GM23338 (cell line): Measurements from ENCODE around the gene KHK. TPM values are rescaled to one million over a fixed set of nuclear protein-coding genes. Genes with fewer than 3 reads are reported as not detected.
A peak's percentile ranks its signal among the peaks of the same experiment; 100 is the strongest.

Experiments used
- ATAC-seq: fragments of 200-7000 bp; cut with Tn5 transposase; 3 replicates; pipeline ENCODE4 v1.9.1; 2020
- DNase-seq: peaks from one replicate; pipeline ENCODE4 v3.0.0-alpha.2; 2015; ENCODE audit warnings: low spot score
- H2AFZ ChIP-seq: fragments of 200-600 bp; sonication (generic); 2 replicates; pipeline ENCODE4 v1.8.0; 2016; ENCODE audit warnings: antibody characterized with exemption, mild to moderate bottlenecking, moderate library complexity
- H3F3A ChIP-seq: fragments of 200-600 bp; sonication (generic); replicated peaks from 2 replicates; pipeline ENCODE4 v1.8.0; 2017; ENCODE audit warnings: antibody characterized with exemption, mixed run types, low read depth
- H3K27ac ChIP-seq: fragments of 200-600 bp; sonication (generic); 2 replicates; pipeline ENCODE4 v1.6.1; 2016; ENCODE audit warnings: low read depth
- H3K27me3 ChIP-seq: fragments of 200-600 bp; sonication (generic); 2 replicates; pipeline ENCODE4 v1.8.0; 2016; ENCODE audit warnings: mild to moderate bottlenecking, mixed run types, moderate library complexity; ENCODE audit not compliant: insufficient read depth
- H3K36me3 ChIP-seq: fragments of 200-600 bp; sonication (generic); 2 replicates; pipeline ENCODE4 v1.8.0; 2016; ENCODE audit warnings: mild to moderate bottlenecking; ENCODE audit not compliant: insufficient read depth
- H3K4me1 ChIP-seq: fragments of 200-600 bp; sonication (generic); 2 replicates; pipeline ENCODE4 v1.8.0; 2016; ENCODE audit warnings: mild to moderate bottlenecking, moderate library complexity; ENCODE audit not compliant: insufficient read depth
- H3K4me2 ChIP-seq: fragments of 200-600 bp; sonication (generic); 2 replicates; pipeline ENCODE4 v1.7.1; 2017; ENCODE audit warnings: mixed run types
- H3K4me3 ChIP-seq: fragments of 200-600 bp; sonication (generic); 2 replicates; pipeline ENCODE4 v1.6.1; 2016; ENCODE audit warnings: mixed run types
- H3K79me2 ChIP-seq: fragments of 200-600 bp; sonication (generic); replicated peaks from 2 replicates; pipeline ENCODE4 v1.8.0; 2017; ENCODE audit warnings: mild to moderate bottlenecking; ENCODE audit not compliant: insufficient read depth
- H3K9me2 ChIP-seq: fragments of 200-600 bp; sonication (generic); 2 replicates; pipeline ENCODE4 v1.8.0; 2017; ENCODE audit not compliant: insufficient read depth
- H4K20me1 ChIP-seq: fragments of 200-600 bp; sonication (generic); replicated peaks from 2 replicates; pipeline ENCODE4 v1.8.0; 2017; ENCODE audit warnings: mild to moderate bottlenecking; ENCODE audit not compliant: insufficient read depth
- H3K27ac Mint-ChIP-seq: 2 replicates; pipeline ENCODE4 v1.8.0; 2020; ENCODE audit warnings: inconsistent platforms, mild to moderate bottlenecking, moderate library complexity, mixed read lengths
- H3K27me3 Mint-ChIP-seq: 3 replicates; pipeline ENCODE4 v1.8.0; 2022; ENCODE audit warnings: low read depth, mild to moderate bottlenecking, moderate library complexity, mixed read lengths, inconsistent platforms; ENCODE audit not compliant: insufficient read depth, poor library complexity
- H3K36me3 Mint-ChIP-seq: 3 replicates; pipeline ENCODE4 v1.8.0; 2021; ENCODE audit warnings: low read depth, mild to moderate bottlenecking, inconsistent platforms, moderate library complexity, mixed read lengths
- H3K4me1 Mint-ChIP-seq: 3 replicates; pipeline ENCODE4 v1.8.0; 2020; ENCODE audit warnings: mild to moderate bottlenecking, inconsistent platforms, mixed read lengths
- H3K4me3 Mint-ChIP-seq: 3 replicates; pipeline ENCODE4 v1.8.0; 2021; ENCODE audit warnings: moderate library complexity, mild to moderate bottlenecking, inconsistent platforms, mixed read lengths
- H3K9me3 Mint-ChIP-seq: 3 replicates; pipeline ENCODE4 v1.8.0; 2020; ENCODE audit warnings: moderate library complexity, mild to moderate bottlenecking, inconsistent platforms, mixed read lengths
- CREB1 ChIP-seq: fragments of 250-450 bp; sonication (Bioruptor Pico); IDR thresholded peaks from 2 replicates; pipeline ENCODE4 v1.5.0; 2020; ENCODE audit warnings: low read depth, mild to moderate bottlenecking, moderate library complexity
- EZH2 ChIP-seq: fragments of 200-600 bp; sonication (generic); IDR thresholded peaks from one replicate; pipeline ENCODE4 v1.8.0; 2017; ENCODE audit warnings: antibody characterized with exemption, mild to moderate bottlenecking, low read depth; ENCODE audit not compliant: unreplicated experiment
- EZH2phosphoT487 ChIP-seq: fragments of 200-600 bp; sonication (generic); IDR thresholded peaks from one replicate; pipeline ENCODE4 v1.8.1; 2018; ENCODE audit warnings: antibody characterized with exemption; ENCODE audit not compliant: unreplicated experiment
- NANOG ChIP-seq: IDR thresholded peaks from 2 replicates; pipeline ENCODE4 v1.6.1; 2016; ENCODE audit warnings: antibody characterized with exemption, borderline replicate concordance
- POLR2AphosphoS5 ChIP-seq: IDR thresholded peaks from 2 replicates; pipeline ENCODE4 v1.6.1; 2016; ENCODE audit warnings: antibody characterized with exemption, low read depth
- STAT1 ChIP-seq: IDR thresholded peaks from one replicate; pipeline ENCODE4 v1.6.1; 2016; ENCODE audit warnings: antibody characterized with exemption; ENCODE audit not compliant: unreplicated experiment
- ZNF114 ChIP-seq: fragments of 250-450 bp; sonication (Bioruptor Pico); IDR thresholded peaks from 2 replicates; pipeline ENCODE4 v1.5.0; 2020; ENCODE audit warnings: mild to moderate bottlenecking, moderate library complexity
- ZNF331 ChIP-seq: fragments of 250-450 bp; sonication (Bioruptor Pico); IDR thresholded peaks from 2 replicates; pipeline ENCODE4 v1.5.0; 2020; ENCODE audit warnings: low read depth, mild to moderate bottlenecking, moderate library complexity
- polyA plus RNA-seq: library from polyadenylated mRNA; unstranded; fragments of >200 nt; fragmentation: Nextera tagmentation; extraction: Ambion mirVana; gene quantifications from 2 replicates; pipeline ENCODE4 v1.2.1, GENCODE V29; 2016
- total RNA-seq: library from RNA; depleted of rRNA; stranded (reverse); fragments of >200 nt; shearing (Covaris generic); gene quantifications from 2 replicates; pipeline ENCODE4 v1.2.3, GENCODE V29; 2014
- TF ChIP-seq, protein P1 (sequence below): fragments of 250-450 bp; sonication (Bioruptor Pico); IDR thresholded peaks from 2 replicates; pipeline ENCODE4 v1.5.0; 2020; ENCODE audit warnings: mild to moderate bottlenecking, moderate library complexity

The KHK gene
- total and polyA plus RNA-seq, 2 experiments from 2014 or later, result 9.7 TPM

DNA sequence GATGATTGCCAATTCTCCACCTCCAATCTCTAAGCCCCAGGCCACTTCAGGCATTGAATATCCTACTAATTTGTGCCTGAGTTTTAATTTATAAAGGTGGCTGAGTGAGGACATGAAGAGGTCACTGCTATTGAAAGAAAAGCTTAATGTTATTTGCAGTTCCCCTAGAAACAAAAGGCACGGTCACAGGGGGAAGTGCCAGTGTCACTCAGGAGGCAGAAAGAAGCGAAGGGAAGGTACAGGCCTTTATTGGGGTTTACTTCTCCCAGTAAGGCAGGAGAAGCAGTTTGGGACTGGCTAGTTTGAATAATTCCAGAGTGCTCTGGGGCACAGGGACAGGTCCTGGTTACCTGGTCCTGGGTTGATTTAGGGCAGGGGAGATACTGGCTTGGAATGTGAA lies 35.3 kb downstream of the KHK start (continued):
- TF ChIP-seq, protein P1, sequence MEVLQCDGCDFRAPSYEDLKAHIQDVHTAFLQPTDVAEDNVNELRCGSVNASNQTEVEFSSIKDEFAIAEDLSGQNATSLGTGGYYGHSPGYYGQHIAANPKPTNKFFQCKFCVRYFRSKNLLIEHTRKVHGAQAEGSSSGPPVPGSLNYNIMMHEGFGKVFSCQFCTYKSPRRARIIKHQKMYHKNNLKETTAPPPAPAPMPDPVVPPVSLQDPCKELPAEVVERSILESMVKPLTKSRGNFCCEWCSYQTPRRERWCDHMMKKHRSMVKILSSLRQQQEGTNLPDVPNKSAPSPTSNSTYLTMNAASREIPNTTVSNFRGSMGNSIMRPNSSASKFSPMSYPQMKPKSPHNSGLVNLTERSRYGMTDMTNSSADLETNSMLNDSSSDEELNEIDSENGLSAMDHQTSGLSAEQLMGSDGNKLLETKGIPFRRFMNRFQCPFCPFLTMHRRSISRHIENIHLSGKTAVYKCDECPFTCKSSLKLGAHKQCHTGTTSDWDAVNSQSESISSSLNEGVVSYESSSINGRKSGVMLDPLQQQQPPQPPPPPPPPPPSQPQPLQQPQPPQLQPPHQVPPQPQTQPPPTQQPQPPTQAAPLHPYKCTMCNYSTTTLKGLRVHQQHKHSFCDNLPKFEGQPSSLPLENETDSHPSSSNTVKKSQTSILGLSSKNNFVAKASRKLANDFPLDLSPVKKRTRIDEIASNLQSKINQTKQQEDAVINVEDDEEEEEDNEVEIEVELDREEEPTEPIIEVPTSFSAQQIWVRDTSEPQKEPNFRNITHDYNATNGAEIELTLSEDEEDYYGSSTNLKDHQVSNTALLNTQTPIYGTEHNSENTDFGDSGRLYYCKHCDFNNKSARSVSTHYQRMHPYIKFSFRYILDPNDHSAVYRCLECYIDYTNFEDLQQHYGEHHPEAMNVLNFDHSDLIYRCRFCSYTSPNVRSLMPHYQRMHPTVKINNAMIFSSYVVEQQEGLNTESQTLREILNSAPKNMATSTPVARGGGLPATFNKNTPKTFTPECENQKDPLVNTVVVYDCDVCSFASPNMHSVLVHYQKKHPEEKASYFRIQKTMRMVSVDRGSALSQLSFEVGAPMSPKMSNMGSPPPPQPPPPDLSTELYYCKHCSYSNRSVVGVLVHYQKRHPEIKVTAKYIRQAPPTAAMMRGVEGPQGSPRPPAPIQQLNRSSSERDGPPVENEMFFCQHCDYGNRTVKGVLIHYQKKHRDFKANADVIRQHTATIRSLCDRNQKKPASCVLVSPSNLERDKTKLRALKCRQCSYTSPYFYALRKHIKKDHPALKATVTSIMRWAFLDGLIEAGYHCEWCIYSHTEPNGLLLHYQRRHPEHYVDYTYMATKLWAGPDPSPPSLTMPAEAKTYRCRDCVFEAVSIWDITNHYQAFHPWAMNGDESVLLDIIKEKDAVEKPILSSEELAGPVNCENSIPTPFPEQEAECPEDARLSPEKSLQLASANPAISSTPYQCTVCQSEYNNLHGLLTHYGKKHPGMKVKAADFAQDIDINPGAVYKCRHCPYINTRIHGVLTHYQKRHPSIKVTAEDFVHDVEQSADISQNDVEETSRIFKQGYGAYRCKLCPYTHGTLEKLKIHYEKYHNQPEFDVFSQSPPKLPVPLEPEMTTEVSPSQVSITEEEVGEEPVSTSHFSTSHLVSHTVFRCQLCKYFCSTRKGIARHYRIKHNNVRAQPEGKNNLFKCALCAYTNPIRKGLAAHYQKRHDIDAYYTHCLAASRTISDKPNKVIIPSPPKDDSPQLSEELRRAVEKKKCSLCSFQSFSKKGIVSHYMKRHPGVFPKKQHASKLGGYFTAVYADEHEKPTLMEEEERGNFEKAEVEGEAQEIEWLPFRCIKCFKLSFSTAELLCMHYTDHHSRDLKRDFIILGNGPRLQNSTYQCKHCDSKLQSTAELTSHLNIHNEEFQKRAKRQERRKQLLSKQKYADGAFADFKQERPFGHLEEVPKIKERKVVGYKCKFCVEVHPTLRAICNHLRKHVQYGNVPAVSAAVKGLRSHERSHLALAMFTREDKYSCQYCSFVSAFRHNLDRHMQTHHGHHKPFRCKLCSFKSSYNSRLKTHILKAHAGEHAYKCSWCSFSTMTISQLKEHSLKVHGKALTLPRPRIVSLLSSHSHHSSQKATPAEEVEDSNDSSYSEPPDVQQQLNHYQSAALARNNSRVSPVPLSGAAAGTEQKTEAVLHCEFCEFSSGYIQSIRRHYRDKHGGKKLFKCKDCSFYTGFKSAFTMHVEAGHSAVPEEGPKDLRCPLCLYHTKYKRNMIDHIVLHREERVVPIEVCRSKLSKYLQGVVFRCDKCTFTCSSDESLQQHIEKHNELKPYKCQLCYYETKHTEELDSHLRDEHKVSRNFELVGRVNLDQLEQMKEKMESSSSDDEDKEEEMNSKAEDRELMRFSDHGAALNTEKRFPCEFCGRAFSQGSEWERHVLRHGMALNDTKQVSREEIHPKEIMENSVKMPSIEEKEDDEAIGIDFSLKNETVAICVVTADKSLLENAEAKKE, result no peak
- TF ChIP-seq NANOG, result no peak
- TF ChIP-seq ZNF114 (CRISPR knock-in tag), result no peak
- no peak for TF ChIP-seq STAT1
- no peak for TF ChIP-seq EZH2
- no peak for TF ChIP-seq EZH2phosphoT487
- no peak for TF ChIP-seq ZNF331 (CRISPR knock-in tag)

DNA sequence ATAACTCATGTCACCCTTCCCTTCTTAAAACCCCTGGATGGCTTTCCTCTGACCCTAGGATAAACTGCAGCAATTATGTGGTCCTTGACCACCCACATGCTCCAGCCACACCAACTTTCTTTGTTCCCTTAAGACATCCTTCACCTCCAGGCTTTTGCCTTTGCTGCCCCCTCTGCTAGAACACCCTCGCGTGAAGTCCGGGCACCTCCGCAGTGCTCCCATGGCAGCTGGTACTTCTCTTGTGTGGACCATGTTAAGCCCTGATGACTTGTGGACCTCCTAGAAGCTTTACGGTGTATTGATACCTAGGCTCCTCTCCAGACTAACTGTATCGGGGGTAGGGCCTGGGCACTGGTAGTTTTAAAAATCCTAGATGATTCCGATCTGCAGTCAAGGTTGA lies 36.2 kb downstream of the KHK start:
- Mint-ChIP-seq H3K36me3 (no peaks in the 10 kb centered on the region; the same call in 2 of the 3 replicates), H3K9me3 (no peaks in the 10 kb centered on the region), H3K4me1 (peaks cover 20% of the 10 kb centered on the region), H3K27ac (no peak overlapping the region), H3K27me3 (peaks cover 52% of the 10 kb centered on the region), H3K4me3 (peak overlapping the region; percentile 85)
- Histone ChIP-seq H3K27ac (no peak overlapping the region), H3F3A (peaks cover 9% of the 10 kb centered on the region; the same call in 1 of the 2 replicates), H4K20me1 (no peaks in the 10 kb centered on the region), H3K79me2 (no peaks in the 10 kb centered on the region), H3K4me1 (peaks cover 20% of the 10 kb centered on the region), H3K9me2 (no peaks in the 10 kb centered on the region), H3K4me2 (peak overlapping the region; percentile 90), H3K4me3 (peak overlapping the region; percentile 70; the same call in 1 of the 2 replicates), H3K27me3 (peaks cover 63% of the 10 kb centered on the region), H3K36me3 (no peaks in the 10 kb centered on the region), H2AFZ (peak overlapping the region; percentile 98; the same call in 1 of the 2 replicates)
- DNase-seq (no peak), ATAC-seq (no peak)
- no peak for TF ChIP-seq NANOG
- no peak for TF ChIP-seq ZNF331 (CRISPR knock-in tag)
- TF ChIP-seq, protein P1, result no peak
- no peak for TF ChIP-seq POLR2AphosphoS5
- no peak for TF ChIP-seq STAT1
- no peak for TF ChIP-seq CREB1
